ENCODE measurements around the gene ARHGAP32.

ARHGAP32 gene

DNA sequence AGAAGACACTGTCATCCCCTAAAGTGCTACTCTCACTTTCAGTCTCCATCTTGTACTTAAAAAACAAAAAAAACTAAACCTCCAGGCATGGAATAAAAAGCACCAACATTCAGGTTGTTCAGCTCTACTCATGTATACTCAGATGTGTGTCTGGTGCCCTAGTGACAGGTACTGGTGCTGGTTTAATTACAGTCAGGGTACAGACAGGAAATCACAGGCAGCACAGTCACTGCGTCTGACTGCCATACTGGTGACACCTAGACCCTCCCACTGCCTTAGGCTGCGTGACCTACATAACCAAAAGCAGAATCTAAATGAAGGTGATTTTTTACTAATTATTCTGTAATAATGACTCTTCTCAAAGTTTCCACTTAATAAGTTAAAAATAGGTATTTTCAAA lies at the start of gene ARHGAP32:
Gene ARHGAP32, minus strand, starts transcription at position 176 of the 400 bp plus-strand sequence. Its CDS starts 127 bp downstream, at position 49.
- DNase-seq (ENCODE audit: low spot score), result peak; percentile 78

DNA sequence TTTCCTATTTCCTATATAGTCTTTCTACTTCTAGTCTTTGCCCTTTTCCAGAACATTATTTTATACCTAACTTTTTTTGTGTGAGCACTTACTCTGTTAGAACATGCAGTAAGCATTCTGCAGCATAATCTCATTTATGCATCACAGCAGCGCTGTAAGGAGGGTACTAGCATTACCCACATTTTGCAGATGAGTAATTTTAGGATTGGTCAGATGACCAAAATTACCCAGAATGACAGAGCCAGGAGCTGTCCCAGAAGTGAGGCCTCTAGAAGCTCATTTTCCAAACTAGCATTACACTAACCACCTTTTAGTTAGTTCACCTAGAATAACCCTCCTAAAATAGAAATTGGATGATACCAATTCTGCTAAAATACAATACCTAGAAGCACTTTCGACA lies 47.1 kb upstream of the ARHGAP32 start:
- no peak for DNase-seq (ENCODE audit: low spot score)

DNA sequence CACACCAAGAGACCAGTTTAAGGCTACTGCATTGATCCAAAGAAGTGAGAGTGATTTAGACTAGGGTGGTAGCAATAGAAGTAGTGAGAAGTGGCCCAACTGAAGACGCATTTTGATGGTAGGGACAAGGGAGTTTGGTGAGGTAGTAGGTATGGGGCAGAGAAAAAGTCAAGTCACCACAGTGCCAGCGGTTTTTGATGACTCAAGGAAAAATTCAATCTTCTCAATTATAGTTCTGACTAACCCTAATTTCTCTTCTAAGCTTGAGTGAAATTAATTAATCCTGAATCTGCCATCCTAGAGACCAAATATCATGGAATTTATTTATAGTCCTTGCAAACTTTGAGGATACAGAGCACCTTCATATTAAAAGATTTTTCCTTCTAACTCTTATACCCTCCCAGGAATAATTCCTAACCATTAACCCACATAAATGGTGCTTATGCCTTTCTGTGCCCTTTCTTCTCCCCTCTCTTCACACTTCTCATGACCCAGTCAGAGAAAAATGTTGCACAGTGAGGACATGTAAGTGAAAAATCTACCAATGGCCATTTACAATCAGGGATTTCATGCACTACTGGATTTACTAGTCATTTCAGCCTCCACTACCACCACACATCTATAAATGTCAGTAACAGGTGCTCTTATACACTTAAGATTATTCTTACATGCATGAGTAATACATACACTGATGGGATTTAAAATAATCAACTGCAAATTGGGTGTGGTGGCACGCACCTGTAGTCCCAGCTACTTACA lies 45.9 kb upstream of the ARHGAP32 start:
- DNase-seq (ENCODE audit: low spot score), result peak; percentile 49

DNA sequence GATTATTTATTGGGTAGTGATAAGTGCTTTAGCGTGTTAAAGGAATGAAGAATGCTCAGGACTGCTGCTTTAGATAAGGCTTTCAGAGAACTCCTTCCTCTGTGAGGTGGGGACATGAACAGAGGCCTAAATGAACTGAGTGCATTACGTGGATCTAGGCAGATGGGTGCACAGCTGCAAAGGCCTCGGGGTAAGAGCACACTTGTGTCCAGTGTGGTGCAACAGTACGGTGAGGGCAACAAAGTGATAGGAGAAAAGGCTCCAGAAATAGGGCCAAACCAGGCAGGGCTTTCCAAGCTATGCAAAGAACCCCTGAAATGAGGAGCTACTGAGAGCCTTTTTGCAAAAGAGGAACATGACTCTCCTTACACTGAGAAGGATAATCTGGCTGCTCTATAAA lies 45.3 kb upstream of the ARHGAP32 start:
- DNase-seq (ENCODE audit: low spot score), result no peak

DNA sequence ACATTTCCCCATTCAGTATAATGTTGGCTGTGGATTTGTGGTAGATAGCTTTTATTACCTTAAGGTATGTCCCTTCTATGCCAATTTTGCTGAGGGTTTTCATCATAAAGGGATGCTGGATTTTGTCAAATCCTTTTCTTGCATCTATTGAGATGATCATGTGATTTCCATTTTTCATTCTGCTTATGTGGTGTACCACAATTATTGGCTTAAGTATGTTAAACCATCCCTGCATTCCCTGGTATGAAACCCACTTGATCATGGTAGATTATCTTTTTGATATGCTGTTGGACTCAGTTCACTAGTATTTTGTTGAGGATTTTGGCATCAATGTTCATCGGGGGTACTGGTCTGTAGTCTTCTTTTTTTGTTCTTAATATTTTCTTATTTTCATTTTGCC lies 44.7 kb upstream of the ARHGAP32 start:
- DNase-seq (ENCODE audit: low spot score), result no peak

DNA sequence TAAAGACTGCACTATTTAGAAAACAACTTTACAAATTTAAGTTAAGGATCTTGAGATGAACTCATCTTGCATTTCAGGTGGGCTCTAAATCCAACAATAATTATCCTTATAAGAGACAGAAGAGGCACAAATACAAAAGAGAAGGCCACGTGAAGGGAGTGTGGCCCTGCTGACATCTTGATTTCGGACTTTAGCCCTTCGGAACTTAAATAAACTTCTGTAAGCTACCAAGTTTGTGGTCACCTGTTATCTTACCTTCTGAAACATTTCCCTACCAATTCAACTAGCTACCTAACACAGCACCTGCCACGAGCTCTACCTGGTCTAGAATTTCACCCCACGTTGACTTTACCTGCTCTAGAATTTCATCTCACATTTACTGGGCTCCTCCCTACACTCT lies 42.9 kb upstream of the ARHGAP32 start:
- DNase-seq (ENCODE audit: low spot score), result no peak

DNA sequence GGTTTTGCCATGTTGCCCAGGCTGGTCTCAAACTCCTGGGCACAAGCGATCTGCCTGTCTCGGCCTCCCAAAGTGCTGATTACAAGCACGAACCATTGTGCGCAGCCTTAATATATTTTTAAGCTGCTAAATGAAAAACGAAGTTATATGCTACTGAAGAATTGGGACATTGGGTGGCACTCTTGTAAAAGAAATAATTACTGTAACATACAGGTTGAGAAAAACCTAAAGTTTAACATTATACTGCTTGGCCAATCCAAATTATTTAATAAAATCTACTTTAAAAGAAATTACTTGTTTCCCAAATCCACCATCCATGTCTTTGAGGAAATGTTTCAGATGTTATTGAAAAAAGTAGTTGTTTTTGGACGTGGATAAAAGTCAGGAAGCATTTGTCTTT lies 37.9 kb upstream of the ARHGAP32 start:
- DNase-seq (ENCODE audit: low spot score), result no peak

DNA sequence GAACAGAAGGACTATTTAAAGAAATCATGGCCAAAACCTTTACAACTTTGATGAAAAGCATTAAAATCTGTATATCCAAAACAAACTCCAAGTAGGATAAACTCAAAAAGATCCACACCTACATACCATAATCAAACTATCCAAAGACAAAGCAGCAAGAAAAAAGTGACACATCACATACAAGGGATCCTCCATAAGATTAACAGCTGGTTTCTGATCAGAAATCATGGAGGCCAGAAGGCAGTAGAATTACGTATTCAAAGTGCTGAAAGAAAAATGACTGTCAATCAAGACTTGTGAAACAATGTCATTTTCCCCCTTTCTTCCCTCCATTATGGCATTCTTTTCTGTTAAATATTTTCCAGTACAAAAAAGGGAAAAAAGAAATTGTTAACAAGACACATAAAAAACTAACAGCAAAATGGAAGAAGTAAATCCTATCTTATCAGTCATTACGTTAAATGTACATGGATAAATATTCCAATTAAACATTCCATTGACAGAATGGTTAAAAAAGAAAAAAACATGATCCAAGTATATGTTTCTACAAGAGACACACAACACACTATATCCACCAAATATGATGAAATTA lies 34.2 kb upstream of the ARHGAP32 start:
- no peak for DNase-seq (ENCODE audit: low spot score)

DNA sequence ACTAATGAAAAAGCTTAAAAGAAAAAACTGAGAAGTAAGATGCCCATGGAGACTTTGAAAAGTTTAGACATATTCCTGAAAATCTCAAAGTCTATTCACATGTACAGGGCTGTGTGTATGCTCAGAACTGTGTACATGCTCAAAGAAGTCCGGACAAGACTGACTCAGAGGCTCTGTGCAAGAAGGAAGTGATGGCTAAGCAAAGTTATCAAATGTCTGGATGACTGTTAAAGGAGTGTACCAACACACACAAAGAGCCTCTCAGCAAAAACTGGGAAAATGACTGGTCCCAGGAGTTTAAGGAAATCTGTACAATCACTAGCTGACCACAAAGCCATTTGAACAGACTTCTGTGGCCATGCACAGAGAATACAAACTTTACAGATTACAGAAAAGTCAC lies 33.1 kb upstream of the ARHGAP32 start:
- peak; percentile 74 for DNase-seq (ENCODE audit: low spot score)

DNA sequence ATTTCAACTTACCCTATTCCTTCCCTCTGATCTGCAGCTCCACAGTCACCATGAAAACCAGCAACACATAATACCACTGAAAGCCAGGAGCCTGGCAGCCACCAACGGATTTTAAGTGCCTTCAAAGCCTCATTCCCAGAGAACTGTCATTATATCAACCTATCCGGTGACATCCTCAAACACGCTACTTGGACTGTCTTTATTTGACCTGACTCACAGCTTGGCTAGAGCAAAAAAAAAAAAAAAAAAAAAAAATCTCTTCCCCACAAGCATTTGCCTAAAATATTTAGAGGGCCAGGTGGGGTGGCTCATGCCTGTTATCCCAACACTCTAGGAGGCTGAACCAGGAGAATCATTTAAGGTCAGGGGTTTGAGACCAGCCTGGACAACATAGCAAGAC lies 32.4 kb upstream of the ARHGAP32 start:
- no peak for DNase-seq (ENCODE audit: low spot score)

DNA sequence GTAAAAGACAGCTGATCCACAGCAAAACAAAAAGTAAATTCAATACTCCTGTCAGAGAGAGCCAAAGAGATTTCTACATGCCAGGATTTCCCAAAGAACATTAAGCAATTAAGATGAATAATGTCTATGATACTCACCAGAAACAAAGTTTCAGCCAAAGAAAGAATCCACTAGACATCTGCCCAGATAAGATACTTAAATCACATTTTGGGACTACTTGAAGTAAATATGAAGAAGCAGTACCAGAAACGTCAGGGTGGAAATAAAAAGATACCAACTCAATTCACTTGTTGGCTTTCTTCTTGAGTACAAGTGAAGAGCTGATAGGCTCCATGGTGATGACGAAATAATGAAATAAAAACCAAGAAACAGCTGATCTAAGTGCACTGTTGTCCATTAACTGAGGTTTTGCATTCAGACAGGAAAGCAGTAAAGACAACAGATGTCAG lies 31.6 kb upstream of the ARHGAP32 start:
- no peak for DNase-seq (ENCODE audit: low spot score)

DNA sequence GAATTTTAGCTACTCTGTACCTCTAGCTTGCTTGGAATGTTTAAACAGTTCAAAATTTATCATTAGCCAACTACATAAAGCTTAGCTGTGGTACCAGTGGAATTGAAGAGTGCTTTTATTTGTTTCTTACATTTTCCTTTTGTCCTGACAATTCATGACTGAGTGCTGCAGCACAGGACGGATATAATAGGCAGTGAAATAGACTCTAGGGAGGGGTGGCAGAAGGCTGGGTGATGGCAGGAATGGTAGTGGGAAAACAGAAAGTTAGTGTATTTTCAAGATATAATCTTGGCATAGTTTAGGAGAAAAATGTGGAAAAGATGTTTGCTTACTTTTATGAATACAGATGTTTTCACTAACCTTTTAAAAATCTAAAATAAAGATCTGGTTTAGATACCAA lies 31.1 kb upstream of the ARHGAP32 start:
- no peak for DNase-seq (ENCODE audit: low spot score)

DNA sequence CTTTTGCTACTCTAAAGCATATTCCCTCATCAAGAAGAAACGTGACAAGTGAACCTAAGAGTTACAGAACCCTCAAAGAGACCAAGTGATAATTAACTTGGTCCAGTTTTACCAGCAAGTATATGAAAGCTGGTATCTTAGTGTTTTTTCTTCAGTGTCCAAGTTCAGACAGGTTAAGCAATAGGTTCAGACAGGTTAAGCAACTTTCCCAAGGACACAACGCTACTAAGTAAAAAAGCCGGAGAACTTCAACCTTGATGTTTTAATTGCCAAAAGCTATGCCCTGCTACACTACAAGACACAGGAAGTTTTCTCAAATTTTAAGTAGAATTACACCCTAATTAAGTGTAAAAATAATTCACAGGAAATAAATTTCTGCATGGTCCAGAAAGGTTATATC lies 30.0 kb upstream of the ARHGAP32 start:
- DNase-seq (ENCODE audit: low spot score), result no peak

DNA sequence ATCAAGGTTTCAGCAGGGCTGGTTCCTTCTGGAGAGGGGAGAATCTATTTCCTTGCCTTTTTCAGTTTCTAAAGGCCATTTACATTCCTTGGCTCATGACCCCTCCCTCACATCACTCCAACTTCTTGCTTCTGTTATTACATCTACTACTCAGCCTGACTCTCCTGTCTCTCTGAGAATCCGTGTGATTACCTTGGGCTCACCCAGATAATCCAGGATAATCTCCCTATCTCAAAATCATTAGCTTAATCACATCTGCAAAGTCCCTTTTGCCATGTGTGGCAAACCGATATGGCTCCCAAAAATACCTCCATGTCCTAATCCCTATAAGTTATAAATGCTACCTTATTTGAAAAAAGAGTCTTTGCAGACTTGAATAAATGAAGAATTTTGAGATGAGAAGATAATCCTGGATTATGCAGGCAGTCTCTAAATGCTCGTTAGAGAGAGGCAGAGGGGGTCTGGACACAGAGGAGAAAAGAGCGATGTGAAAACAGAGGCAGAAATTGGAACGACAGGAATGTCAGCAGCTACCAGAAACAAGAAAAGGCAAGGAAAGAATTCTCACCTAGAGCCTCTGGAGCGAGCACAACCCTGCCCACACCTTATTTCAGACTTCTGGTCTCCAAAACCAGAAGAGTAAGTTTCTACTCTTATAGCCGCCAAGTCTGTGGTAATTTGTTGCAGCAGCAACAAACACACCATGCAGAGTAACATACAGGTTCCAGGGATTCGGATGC lies 23.6 kb upstream of the ARHGAP32 start:
- DNase-seq (ENCODE audit: low spot score), result no peak

DNA sequence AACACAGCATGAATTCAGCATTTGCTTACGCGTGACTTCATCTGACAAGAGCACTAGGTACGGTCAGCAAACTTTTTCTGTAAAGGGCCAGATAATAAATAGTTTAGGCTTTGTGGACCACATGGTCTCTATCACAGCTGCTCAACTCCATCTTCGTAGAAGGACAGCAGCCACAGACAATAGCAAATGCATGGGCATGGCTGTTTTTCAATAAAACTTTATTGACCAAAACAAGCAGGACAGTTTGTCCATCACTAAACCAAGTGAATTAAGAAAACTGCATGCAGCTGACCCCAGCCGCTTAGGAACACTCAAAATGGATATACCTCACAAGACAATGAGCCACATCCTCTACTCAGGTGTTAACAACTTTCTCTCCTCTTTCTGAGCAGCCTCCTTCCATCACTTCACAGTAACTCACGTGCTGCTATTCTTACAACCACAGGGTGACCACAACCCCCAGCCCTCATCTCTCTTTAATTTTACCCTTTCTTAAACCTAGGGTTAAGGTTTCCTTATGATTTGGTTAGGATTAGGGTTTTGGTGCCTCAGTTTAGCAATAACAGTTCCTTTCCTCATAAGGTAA lies 22.7 kb upstream of the ARHGAP32 start:
- DNase-seq (ENCODE audit: low spot score), result no peak

DNA sequence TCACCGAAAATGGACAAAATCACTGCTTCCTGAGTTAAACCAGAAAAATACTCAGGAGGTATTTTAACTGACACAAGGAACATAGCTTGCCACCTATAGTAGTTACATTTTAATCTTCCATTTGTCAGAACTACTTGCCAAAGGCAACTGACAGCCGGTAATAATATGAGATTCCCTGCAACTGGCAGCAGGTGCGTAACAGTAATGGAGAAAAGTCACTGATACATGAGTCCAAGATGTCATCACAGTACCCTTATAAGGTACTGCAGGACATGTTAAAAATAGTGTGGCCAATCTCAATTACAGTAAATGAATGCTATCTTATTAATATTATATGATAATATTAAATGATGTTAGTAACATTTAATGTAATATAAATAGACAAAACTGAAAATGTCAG lies 21.1 kb upstream of the ARHGAP32 start:
- DNase-seq (ENCODE audit: low spot score), result no peak

DNA sequence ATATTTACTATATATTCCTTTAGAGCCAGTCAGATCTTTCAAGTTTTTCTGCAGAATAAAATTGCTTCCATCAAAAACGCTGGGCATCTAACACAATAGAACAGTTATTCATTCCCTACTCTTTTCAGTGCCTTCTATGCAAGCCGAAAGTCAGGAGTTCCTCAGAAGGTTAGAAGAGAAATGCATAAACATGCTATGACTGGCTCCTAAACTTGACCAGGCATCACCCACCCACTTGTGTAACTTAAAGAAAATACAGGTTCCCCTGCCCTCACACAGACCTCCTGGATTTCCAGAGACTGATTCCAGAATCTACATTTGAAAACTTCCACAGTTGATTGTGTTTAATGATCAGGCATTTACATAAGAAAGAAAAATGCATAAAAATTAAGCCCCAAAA lies 19.3 kb upstream of the ARHGAP32 start:
- DNase-seq (ENCODE audit: low spot score), result no peak

DNA sequence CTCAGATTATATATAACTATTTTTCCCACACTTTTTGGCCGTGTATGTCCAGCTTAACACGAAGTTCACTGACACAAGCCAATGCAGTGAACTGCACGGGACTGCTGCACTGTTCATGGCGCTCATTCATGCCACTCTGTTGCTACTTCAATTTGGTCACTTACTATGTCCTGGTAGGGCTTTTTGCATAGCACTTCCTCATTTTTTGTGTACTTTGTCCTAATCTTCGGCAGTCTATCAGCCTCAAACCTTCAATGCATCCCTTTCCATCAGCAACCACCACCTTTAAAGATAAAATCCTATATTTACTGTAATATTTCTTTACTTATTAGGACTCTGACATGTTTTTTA lies 18.7 kb upstream of the ARHGAP32 start:
- DNase-seq (ENCODE audit: low spot score), result no peak

DNA sequence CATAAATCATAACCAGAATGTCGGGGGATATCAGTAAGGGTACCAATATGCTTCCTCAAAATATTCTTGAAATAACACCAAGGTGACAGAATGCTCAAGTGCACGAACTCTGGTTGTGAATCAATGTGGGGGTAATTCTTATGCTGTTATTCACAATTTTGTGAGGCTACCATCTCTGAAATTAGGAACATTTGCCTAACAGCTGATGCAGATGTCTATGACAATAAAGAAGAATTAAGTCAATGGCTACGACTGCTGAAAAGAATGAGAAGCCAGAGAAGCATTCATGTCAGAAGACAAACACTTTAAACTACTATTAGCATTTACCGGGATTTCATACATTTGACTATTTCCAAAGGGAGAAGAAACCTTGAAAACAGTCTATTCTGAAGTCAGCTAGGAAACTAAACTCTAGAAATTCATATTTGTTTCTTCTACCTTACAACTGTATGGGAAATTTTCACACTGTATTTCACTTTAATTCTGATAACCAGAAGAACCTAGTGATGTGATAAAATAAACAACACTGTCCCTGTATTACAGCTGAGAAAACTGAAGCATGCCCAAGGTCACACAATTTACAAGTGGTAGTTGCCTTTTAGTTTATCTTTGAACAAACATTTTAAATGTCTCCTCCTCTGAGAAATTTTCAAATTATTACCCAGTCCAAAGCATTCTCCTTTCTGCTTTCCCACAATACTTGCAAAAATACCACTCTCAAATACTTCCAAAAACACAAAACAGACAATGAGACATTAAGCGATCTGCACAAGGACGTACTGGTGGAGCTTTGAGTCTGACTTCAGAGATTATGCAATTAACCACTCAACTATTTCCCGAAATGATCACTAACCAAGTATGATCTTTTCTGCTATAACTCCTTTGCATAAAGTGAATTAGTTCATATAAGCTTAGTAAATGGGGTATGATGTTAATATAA lies 18.0 kb upstream of the ARHGAP32 start:
- no peak for DNase-seq (ENCODE audit: low spot score)

DNA sequence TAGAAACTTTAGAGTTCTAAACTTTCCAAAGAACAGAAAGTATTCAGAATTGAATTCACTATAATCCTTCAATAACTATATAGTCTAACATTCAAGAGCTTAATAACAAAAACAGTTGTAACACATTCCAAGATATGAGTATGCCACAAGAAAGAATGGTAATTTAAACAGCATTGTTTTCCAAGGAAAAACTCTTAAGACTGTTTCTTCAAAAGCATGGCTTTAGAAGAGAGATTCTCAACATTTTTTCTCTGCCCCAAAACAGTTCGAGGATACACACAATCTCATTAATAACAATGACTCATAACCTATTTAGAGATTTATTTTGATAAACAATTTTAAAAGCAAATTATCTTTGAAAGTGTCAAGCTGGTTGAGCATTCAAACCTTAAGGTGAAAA lies 16.7 kb upstream of the ARHGAP32 start:
- no peak for DNase-seq (ENCODE audit: low spot score)

DNA sequence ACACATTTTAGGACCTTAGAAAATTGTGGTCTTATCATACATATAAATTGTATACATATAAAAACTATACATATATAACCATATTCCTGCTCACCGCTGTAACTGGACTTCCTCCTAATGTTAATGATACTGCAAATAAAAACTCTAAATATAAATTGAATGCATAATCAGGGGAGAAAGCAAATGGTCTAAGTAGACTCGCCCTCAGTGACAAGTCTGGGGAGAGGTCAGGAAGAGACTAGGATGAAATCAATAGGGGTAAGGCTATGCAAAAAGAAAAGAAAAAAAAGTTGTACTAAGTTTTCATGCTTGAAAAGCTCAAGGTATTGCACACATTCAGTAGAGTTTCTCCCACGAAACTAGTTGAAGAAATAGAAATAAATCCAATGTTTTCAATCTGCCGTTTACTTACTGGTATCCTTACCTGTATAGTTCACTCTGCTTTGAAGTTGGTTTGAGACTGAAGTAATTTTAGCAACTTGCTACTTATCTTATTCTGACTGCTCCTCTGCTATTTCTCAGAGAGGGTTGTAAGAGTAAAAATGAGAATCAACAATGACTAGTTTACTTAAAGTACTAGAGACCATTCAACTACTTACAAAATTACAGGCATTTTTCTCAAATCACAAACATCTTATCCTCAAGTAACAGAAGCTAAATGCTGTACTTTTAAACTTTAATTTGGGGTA lies 12.2 kb upstream of the ARHGAP32 start:
- DNase-seq (ENCODE audit: low spot score), result no peak
